Esophagus squamous epithelium (tissue), 5 donors: ENCODE data around the gene GAS2. TPM values are rescaled to one million over a fixed set of nuclear protein-coding genes. Genes with fewer than 3 reads are reported as not detected.

Experiments used
- DNase-seq: peaks from one replicate; lab custom pipeline; 2025; lab: John Stamatoyannopoulos, UW
- H3K27ac ChIP-seq, 4 donors: fragments of 200-600 bp; sonication (generic); one replicate each; pipeline ENCODE4 v1.5.1; 2016 to 2019; ENCODE audit warnings: mild to moderate bottlenecking in 1 of 4
- H3K27me3 ChIP-seq, 4 donors: fragments of 200-600 bp; sonication (generic); 1 replicate in 3 of 4; 2 replicates in 1 of 4; pipeline versions ENCODE4 v1.5.1 to v1.6.0; 2017 to 2021; ENCODE audit warnings: antibody characterized with exemption in 1 of 4
- H3K36me3 ChIP-seq, 3 donors: fragments of 200-600 bp; sonication (generic); one replicate each; pipeline ENCODE4 v1.5.1; 2016 to 2019
- H3K4me1 ChIP-seq, 3 donors: fragments of 200-600 bp; sonication (generic); one replicate each; pipeline ENCODE4 v1.5.1; 2017 to 2019
- H3K4me3 ChIP-seq, 4 donors: fragments of 200-600 bp; sonication (generic); 1 replicate in 3 of 4; 2 replicates in 1 of 4; pipeline ENCODE4 v1.5.1; 2016 to 2019; ENCODE audit warnings: mild to moderate bottlenecking in 2 of 4, moderate library complexity in 1 of 4
- H3K9me3 ChIP-seq, 3 donors: fragments of 200-600 bp; sonication (generic); one replicate each; pipeline ENCODE4 v1.5.1; 2016 to 2019
- POLR2A ChIP-seq, 4 donors: fragments of 450-650 bp; IDR thresholded peaks; one replicate each; pipeline ENCODE4 v1.6.1; 2017; ENCODE audit warnings: antibody characterized with exemption in 4 of 4, mild to moderate bottlenecking in 4 of 4, moderate library complexity in 3 of 4
- WGBS, 2 donors: methylation state at CpG; one replicate each; pipeline ENCODE4 v1.1.5; 2018; 5-methylcytosine and 5-hydroxymethylcytosine counted together
- intact Hi-C: fragments of 100-400 bp; cut with DNase I; formaldehyde crosslinking; loops from one replicate; pipeline ENCODE4 v1.15.0; 2022
- total RNA-seq, 4 donors: library from RNA; depleted of rRNA; stranded (reverse); fragments of >200 nt; gene quantifications; one replicate each; pipeline ENCODE4 v1.1.0, GENCODE V29; 2016
- TF ChIP-seq, protein P1 (sequence below), 6 experiments: fragments of 450-650 bp in 4 of 6; fragments of 200-600 bp in 2 of 6; sonication (generic) in 2 of 6; IDR thresholded peaks; one replicate each; pipeline ENCODE4 v1.5.1; 2016 to 2019; ENCODE audit warnings: antibody characterized with exemption in 6 of 6, mild to moderate bottlenecking in 4 of 6, moderate library complexity in 4 of 6
- donor health status: DM: yes; HTN: yes; CAD: no.

GAS2 gene
- total RNA-seq, 4 donors from 2014 or later, result 0.15 to 4.0 (median 2.5) TPM

DNA sequence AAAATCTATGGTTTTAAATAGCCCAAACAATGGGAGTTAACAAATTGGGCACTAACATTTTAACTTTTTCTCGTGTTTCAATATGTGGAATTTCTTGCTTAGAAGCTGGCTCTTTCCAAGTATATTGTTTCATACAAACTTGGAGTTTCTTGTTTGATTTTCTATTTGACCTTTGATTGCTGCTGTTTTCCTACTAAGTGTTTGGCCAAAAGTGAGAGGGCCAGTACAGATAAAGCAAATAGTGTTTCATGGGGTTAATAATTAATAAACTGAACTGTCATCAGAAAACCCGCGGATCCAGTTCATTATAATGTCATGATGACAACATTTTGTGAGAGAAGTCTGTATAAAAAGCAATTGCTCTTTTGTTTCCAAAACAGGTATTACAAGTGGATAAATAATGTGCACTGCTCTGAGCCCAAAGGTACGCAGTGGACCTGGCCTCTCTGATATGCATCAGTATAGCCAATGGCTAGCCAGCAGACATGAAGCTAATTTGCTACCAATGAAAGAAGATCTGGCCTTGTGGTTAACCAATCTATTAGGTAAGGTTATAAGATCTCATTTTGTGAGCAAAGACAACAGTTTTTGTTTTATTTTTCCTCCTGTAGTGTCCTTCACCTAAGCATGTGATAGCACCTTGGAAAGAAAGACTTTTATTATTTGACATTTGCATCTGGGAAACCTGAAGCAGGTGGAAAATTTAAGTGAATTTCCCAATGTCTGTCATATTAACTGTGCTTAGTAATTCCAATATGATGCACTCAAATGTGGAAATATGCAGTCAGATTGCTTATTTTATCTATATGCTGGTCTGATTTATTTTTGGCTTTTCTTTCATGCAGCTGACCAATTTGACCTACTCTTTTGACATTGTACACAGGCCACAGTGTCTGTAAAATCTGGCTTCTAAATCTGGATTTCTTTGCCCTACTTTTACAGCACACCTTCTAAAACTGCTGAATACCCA is 8.3 kb downstream of the GAS2 start:
- DNase-seq, result no peak
- no peaks in the 10 kb centered on the region for H3K9me3 ChIP-seq
- no peak overlapping the region for H3K4me3 ChIP-seq
- H3K27ac ChIP-seq, result peak overlapping the region in 3 of 4 donors; percentile 5 to 44 (median 28)
- intact Hi-C loops, result no loop called here
- no peaks in the 10 kb centered on the region for H3K36me3 ChIP-seq
- H3K27me3 ChIP-seq, result peaks cover 0 to 8% (median 0%) of the 10 kb centered on the region in 4 donors
- H3K4me1 ChIP-seq, result peaks cover 0 to 60% (median 0%) of the 10 kb centered on the region in 3 donors
- TF ChIP-seq, protein P1, sequence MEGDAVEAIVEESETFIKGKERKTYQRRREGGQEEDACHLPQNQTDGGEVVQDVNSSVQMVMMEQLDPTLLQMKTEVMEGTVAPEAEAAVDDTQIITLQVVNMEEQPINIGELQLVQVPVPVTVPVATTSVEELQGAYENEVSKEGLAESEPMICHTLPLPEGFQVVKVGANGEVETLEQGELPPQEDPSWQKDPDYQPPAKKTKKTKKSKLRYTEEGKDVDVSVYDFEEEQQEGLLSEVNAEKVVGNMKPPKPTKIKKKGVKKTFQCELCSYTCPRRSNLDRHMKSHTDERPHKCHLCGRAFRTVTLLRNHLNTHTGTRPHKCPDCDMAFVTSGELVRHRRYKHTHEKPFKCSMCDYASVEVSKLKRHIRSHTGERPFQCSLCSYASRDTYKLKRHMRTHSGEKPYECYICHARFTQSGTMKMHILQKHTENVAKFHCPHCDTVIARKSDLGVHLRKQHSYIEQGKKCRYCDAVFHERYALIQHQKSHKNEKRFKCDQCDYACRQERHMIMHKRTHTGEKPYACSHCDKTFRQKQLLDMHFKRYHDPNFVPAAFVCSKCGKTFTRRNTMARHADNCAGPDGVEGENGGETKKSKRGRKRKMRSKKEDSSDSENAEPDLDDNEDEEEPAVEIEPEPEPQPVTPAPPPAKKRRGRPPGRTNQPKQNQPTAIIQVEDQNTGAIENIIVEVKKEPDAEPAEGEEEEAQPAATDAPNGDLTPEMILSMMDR (IDR thresholded peaks at IDR 0.05), result no peak
- no peak for TF ChIP-seq POLR2A (IDR thresholded peaks at IDR 0.05)
- WGBS, 2 donors, result 40 to 66% methylated on average over 4 of the region's 4 CpGs

GRCh38 chr11:22677153-22677903 is 10.9 kb downstream of the GAS2 start:
- no peaks in the 10 kb centered on the region for H3K9me3 ChIP-seq
- DNase-seq, result no peak

GRCh38 chr11:22680628-22681027 is 14.2 kb downstream of the GAS2 start:
- 50 to 62% methylated on average over 2 of the region's 2 CpGs for WGBS, 2 donors
- Histone ChIP-seq H3K36me3 (no peaks in the 10 kb centered on the region), H3K27me3 (no peaks in the 10 kb centered on the region), H3K9me3 (no peaks in the 10 kb centered on the region), H3K4me3 (no peak overlapping the region), H3K4me1 (peaks cover 0 to 30% (median 0%) of the 10 kb centered on the region in 3 donors), H3K27ac (no peak overlapping the region)
- no peak for DNase-seq
- TF ChIP-seq, protein P1 (IDR thresholded peaks at IDR 0.05), result no peak
- TF ChIP-seq POLR2A (IDR thresholded peaks at IDR 0.05), result no peak
- intact Hi-C loops, result no loop called here

More at GRCh38 chr11:22677153-22677903, 10.9 kb downstream of the GAS2 start:
- no peak overlapping the region for H3K4me3 ChIP-seq
- H3K4me1 ChIP-seq, result peaks cover 0 to 47% (median 0%) of the 10 kb centered on the region in 3 donors
- 37% methylated on average over 4 of the region's 4 CpGs for WGBS, 2 donors
- no peaks in the 10 kb centered on the region for H3K27me3 ChIP-seq
- intact Hi-C loops, result no loop called here
- no peak for TF ChIP-seq POLR2A (IDR thresholded peaks at IDR 0.05)
- TF ChIP-seq, protein P1 (IDR thresholded peaks at IDR 0.05), result no peak
- H3K27ac ChIP-seq, result peak overlapping the region in 3 of 4 donors; percentile 67 to 78 (median 75)
- no peaks in the 10 kb centered on the region for H3K36me3 ChIP-seq

GRCh38 chr11:22681281-22681812 is 14.9 kb downstream of the GAS2 start:
- no peak for TF ChIP-seq POLR2A (IDR thresholded peaks at IDR 0.05)
- TF ChIP-seq, protein P1 (IDR thresholded peaks at IDR 0.05), result no peak
- Histone ChIP-seq H3K4me3 (no peak overlapping the region), H3K4me1 (peaks cover 0 to 26% (median 0%) of the 10 kb centered on the region in 3 donors), H3K27me3 (no peaks in the 10 kb centered on the region), H3K36me3 (no peaks in the 10 kb centered on the region), H3K9me3 (no peaks in the 10 kb centered on the region), H3K27ac (no peak overlapping the region)
- DNase-seq, result no peak
- intact Hi-C loops, result no loop called here
- 81 to 90% methylated on average over 4 of the region's 4 CpGs for WGBS, 2 donors
